OCI-LY7 (cell line): Measurements from ENCODE around the gene PDSS2.

ENCODE experiments used
- EZH2phosphoT487 ChIP-seq: fragments of 200-600 bp; sonication (generic); IDR thresholded peaks from 2 replicates; pipeline ENCODE4 v1.6.1; 2018; ENCODE audit warnings: low read depth, borderline replicate concordance, mild to moderate bottlenecking, mixed run types, antibody characterized with exemption, low read length, moderate library complexity, mixed read lengths
- TF ChIP-seq, protein P1 (sequence below): fragments of 200-600 bp; sonication (generic); conservative IDR thresholded peaks from 2 replicates; pipeline ENCODE4 v1.5.1; 2014; ENCODE audit warnings: mild to moderate bottlenecking, antibody characterized with exemption, low read length, moderate library complexity, mixed read lengths

- TF ChIP-seq, protein P1, sequence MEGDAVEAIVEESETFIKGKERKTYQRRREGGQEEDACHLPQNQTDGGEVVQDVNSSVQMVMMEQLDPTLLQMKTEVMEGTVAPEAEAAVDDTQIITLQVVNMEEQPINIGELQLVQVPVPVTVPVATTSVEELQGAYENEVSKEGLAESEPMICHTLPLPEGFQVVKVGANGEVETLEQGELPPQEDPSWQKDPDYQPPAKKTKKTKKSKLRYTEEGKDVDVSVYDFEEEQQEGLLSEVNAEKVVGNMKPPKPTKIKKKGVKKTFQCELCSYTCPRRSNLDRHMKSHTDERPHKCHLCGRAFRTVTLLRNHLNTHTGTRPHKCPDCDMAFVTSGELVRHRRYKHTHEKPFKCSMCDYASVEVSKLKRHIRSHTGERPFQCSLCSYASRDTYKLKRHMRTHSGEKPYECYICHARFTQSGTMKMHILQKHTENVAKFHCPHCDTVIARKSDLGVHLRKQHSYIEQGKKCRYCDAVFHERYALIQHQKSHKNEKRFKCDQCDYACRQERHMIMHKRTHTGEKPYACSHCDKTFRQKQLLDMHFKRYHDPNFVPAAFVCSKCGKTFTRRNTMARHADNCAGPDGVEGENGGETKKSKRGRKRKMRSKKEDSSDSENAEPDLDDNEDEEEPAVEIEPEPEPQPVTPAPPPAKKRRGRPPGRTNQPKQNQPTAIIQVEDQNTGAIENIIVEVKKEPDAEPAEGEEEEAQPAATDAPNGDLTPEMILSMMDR, result no peak
- TF ChIP-seq EZH2phosphoT487, result no peak
Measured at GRCh38 chr6:107305391-107305790, 154.0 kb downstream of the PDSS2 start.
